IMR-90 (cell line): Measurements from ENCODE around the gene TEKT5. TPM values are rescaled to one million over a fixed set of nuclear protein-coding genes. Genes with fewer than 3 reads are reported as not detected.

ENCODE experiments used
- ATAC-seq: fragments of 200-7000 bp; cut with Tn5 transposase; 2 replicates; pipeline ENCODE4 v1.9.1; 2020; ENCODE audit warnings: low read depth, mild to moderate bottlenecking, moderate library complexity
- BruUV-seq: library from RNA; stranded (reverse); fragments of 400-500 nt; replicated peaks from 2 replicates; lab custom pipeline; 2021; lab: Mats Ljungman, UMichigan
- CTCF ChIA-PET: fragments of 300-600 bp; formaldehyde crosslinking; extraction: SDS; loops from one replicate; lab custom pipeline; 2021; ENCODE audit warnings: antibody characterized with exemption; lab: Yijun Ruan, JAX
- POLR2A ChIA-PET: fragments of 300-600 bp; sonication (Branson Sonifier 250); formaldehyde crosslinking; loops from one replicate; lab custom pipeline; 2022; ENCODE audit warnings: antibody characterized with exemption; ENCODE audit not compliant: unreplicated experiment; lab: Charles Lee
- DNase-seq: peaks from one replicate; pipeline ENCODE4 v3.0.0; 2013
- H2AFZ ChIP-seq: replicated peaks from 2 replicates; pipeline ENCODE3; 2013; ENCODE audit warnings: low read length, mild to moderate bottlenecking; ENCODE audit not compliant: poor library complexity
- H2AK5ac ChIP-seq: 2 replicates; pipeline ENCODE4 v1.6.1; 2013; ENCODE audit warnings: low read depth, low read length, inconsistent platforms
- H2AK9ac ChIP-seq: replicated peaks from 2 replicates; pipeline ENCODE3; 2013; ENCODE audit warnings: mild to moderate bottlenecking, low read depth, low read length, moderate library complexity; ENCODE audit not compliant: poor library complexity
- H2BK120ac ChIP-seq: 2 replicates; pipeline ENCODE4 v1.6.1; 2013; ENCODE audit warnings: low read depth, low read length, inconsistent platforms
- H2BK15ac ChIP-seq: 3 replicates; pipeline ENCODE4 v1.6.1; 2013; ENCODE audit warnings: low read depth, low read length, inconsistent platforms
- H2BK20ac ChIP-seq: 2 replicates; pipeline ENCODE4 v1.6.1; 2013; ENCODE audit warnings: low read depth, mild to moderate bottlenecking, inconsistent platforms, low read length, moderate library complexity
- H2BK5ac ChIP-seq: 2 replicates; pipeline ENCODE4 v1.6.1; 2013; ENCODE audit warnings: mild to moderate bottlenecking, low read depth, low read length, inconsistent platforms; ENCODE audit not compliant: poor library complexity, severe bottlenecking
- H3K14ac ChIP-seq: replicated peaks from 2 replicates; pipeline ENCODE4 v1.6.1; 2013; ENCODE audit warnings: low read depth, low read length, inconsistent platforms
- H3K18ac ChIP-seq: 2 replicates; pipeline ENCODE4 v1.6.1; 2013; ENCODE audit warnings: low read depth, low read length, control low read depth
- H3K23ac ChIP-seq: 2 replicates; pipeline ENCODE4 v1.6.1; 2013; ENCODE audit warnings: low read depth, low read length, inconsistent platforms
- H3K27ac ChIP-seq: 2 replicates; pipeline ENCODE4 v1.5.1; 2013; ENCODE audit warnings: mild to moderate bottlenecking, control low read depth, low read length; ENCODE audit not compliant: insufficient read depth
- H3K27me3 ChIP-seq: 2 replicates; pipeline ENCODE4 v1.6.1; 2013; ENCODE audit warnings: low read length; ENCODE audit not compliant: control insufficient read depth, insufficient read depth
- H3K36me3 ChIP-seq: 2 replicates; pipeline ENCODE4 v1.6.1; 2013; ENCODE audit warnings: low read length, mixed read lengths; ENCODE audit not compliant: control insufficient read depth, insufficient read depth
- H3K4ac ChIP-seq: 2 replicates; pipeline ENCODE4 v1.6.1; 2013; ENCODE audit warnings: low read depth, low read length, inconsistent platforms
- H3K4me1 ChIP-seq: 2 replicates; pipeline ENCODE4 v1.6.1; 2013; ENCODE audit warnings: low read length, mixed read lengths; ENCODE audit not compliant: control insufficient read depth, insufficient read depth
- H3K4me2 ChIP-seq: 2 replicates; pipeline ENCODE4 v1.6.1; 2013; ENCODE audit warnings: low read depth, mild to moderate bottlenecking, control low read depth, low read length, moderate library complexity
- H3K4me3 ChIP-seq: 2 replicates; pipeline ENCODE4 v1.5.1; 2013; ENCODE audit warnings: low read depth, mild to moderate bottlenecking, control low read depth, low read length, moderate library complexity; ENCODE audit not compliant: insufficient read depth
- H3K56ac ChIP-seq: 2 replicates; pipeline ENCODE4 v1.6.1; 2013; ENCODE audit warnings: low read length, inconsistent platforms; ENCODE audit not compliant: insufficient read depth; ENCODE audit errors: extremely low read depth
- H3K79me1 ChIP-seq, 2 experiments: 2 replicates each; pipeline ENCODE4 v1.6.1; 2013; ENCODE audit warnings: low read length in 2 of 2, inconsistent platforms in 1 of 2, low read depth in 1 of 2
- H3K9ac ChIP-seq: 2 replicates; pipeline ENCODE4 v1.6.1; 2013; ENCODE audit warnings: low read depth, low read length, control low read depth
- H3K9me1 ChIP-seq: 2 replicates; pipeline ENCODE4 v1.6.1; 2013; ENCODE audit warnings: low read length, inconsistent platforms; ENCODE audit not compliant: insufficient read depth
- H3K9me3 ChIP-seq: 2 replicates; pipeline ENCODE4 v1.6.1; 2013; ENCODE audit warnings: low read length; ENCODE audit not compliant: control insufficient read depth, insufficient read depth
- H4K20me1 ChIP-seq: 2 replicates; pipeline ENCODE4 v1.6.1; 2013; ENCODE audit warnings: low read length, inconsistent platforms; ENCODE audit not compliant: insufficient read depth
- H4K5ac ChIP-seq: 2 replicates; pipeline ENCODE4 v1.6.1; 2013; ENCODE audit warnings: mild to moderate bottlenecking, low read depth, low read length, control low read depth
- H4K8ac ChIP-seq, 2 experiments: 2 replicates each; pipeline ENCODE4 v1.6.1; 2013; ENCODE audit warnings: low read depth in 2 of 2, low read length in 2 of 2, control low read depth in 1 of 2, inconsistent platforms in 1 of 2
- H4K91ac ChIP-seq: 2 replicates; pipeline ENCODE4 v1.6.1; 2013; ENCODE audit warnings: low read depth, low read length, inconsistent platforms; ENCODE audit not compliant: insufficient read depth
- SMC3 ChIP-seq: fragments of 150-350 bp; IDR thresholded peaks from 2 replicates; pipeline ENCODE4 v1.6.1; 2016; ENCODE audit warnings: low read depth, mild to moderate bottlenecking, antibody characterized with exemption, low read length, moderate library complexity
- whole genome bisulfite sequencing, 2 experiments: methylation state at CpG; one replicate each; pipeline versions ENCODE4 v1.1.5 to v1.1.7; 2013; ENCODE audit warnings: missing lambda C conversion rate in 2 of 2; ENCODE audit not compliant: insufficient read length in 1 of 2; ENCODE audit errors: extremely low coverage in 2 of 2; 5-methylcytosine and 5-hydroxymethylcytosine counted together
- dilution Hi-C: fragments of 300-500 bp; cut with HindIII; formaldehyde crosslinking; loops from one replicate; pipeline ENCODE4 v1.14.3; 2018; ENCODE audit warnings: low sequenced_read_pairs; ENCODE audit not compliant: unreplicated experiment
- in situ Hi-C: fragments of 300-500 bp; cut with MboI; formaldehyde crosslinking; loops from 3 replicates; pipeline ENCODE4 v1.14.3; 2019; ENCODE audit warnings: low sequenced_read_pairs, inconsistent platforms, mixed read lengths
- intact Hi-C: fragments of 100-400 bp; cut with micrococcal nuclease; formaldehyde crosslinking; loops from 2 replicates; pipeline ENCODE4 v1.10.0; 2022
- polyA plus RNA-seq, 3 experiments: library from polyadenylated mRNA; depleted of rRNA; stranded (reverse); fragments of >200 nt; gene quantifications; 2 replicates each; pipeline ENCODE4 v1.2.3, GENCODE V29; 2012; ENCODE audit warnings: low replicate concordance in 1 of 3
- total RNA-seq: library from RNA; depleted of rRNA; stranded (reverse); fragments of >200 nt; gene quantifications from 2 replicates; pipeline ENCODE4 v1.2.3, GENCODE V29; 2012

The TEKT5 gene
- total and polyA plus RNA-seq, 2 of the 4 experiments (the other 2 are of a cell fraction), result 0.17 TPM; not detected in 1

DNA sequence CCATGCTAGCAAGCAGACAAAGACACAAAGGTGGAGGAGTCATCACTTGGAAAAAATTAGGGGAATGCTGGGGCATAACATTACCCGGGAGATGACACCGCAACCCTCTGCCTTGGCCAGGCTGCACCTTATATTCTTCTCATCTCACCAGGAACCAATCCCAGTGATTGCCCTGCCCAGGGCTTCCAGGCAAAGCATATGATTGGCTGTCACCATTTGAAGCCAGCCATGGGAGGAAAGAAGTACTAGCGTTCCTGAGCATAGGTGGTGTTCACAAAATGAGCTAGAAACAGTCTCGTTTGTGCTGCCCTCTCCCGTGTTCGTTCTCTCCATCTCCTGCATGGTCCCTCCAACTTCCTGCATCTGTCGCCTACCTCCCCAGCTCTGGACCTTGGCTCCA lies 29.6 kb downstream of the TEKT5 start:
- H3K4me1 ChIP-seq, result no peaks in the 10 kb centered on the region
- no peak overlapping the region for H3K9ac ChIP-seq
- H3K4ac ChIP-seq, result no peak overlapping the region
- H3K18ac ChIP-seq, result no peak overlapping the region
- intact Hi-C loops, result no loop called here
- WGBS, 2 experiments, result 50% methylated on average over 1 of the region's 7 CpGs; no CpG with 5 or more reads in 1 of the 2 experiments
- H3K4me3 ChIP-seq, result no peak overlapping the region
- POLR2A ChIA-PET, result no interaction called here
- H2AFZ ChIP-seq, result peak overlapping the region; percentile 6
- H2AK9ac ChIP-seq, result no peak overlapping the region
- no peaks in the 10 kb centered on the region for H3K9me1 ChIP-seq
- CTCF ChIA-PET, result no interaction called here
- no peak overlapping the region for H2BK120ac ChIP-seq
- no peak overlapping the region for H4K8ac ChIP-seq
- no peaks in the 10 kb centered on the region for H3K79me1 ChIP-seq
- no peak for DNase-seq
- no peak overlapping the region for H3K27ac ChIP-seq
- no peaks in the 10 kb centered on the region for H4K20me1 ChIP-seq
- TF ChIP-seq SMC3, result no peak
- H4K91ac ChIP-seq, result no peak overlapping the region
- no peak for ATAC-seq
- in situ Hi-C loops, result no loop called here
- H3K23ac ChIP-seq, result no peak overlapping the region
- no peaks in the 10 kb centered on the region for H3K9me3 ChIP-seq
- H2BK20ac ChIP-seq, result no peak overlapping the region
- no peak overlapping the region for H3K56ac ChIP-seq
- no TSS peak for BruUV-seq
- H3K4me2 ChIP-seq, result no peak overlapping the region
- H2BK5ac ChIP-seq, result no peak overlapping the region
- H2BK15ac ChIP-seq, result no peak overlapping the region
- H4K5ac ChIP-seq, result no peak overlapping the region
- H3K14ac ChIP-seq, result no peak overlapping the region
- H3K36me3 ChIP-seq, result no peaks in the 10 kb centered on the region
- dilution Hi-C loops, result no loop called here
- peaks cover 14% of the 10 kb centered on the region; the same call in 1 of the 2 replicates for H3K27me3 ChIP-seq
- H2AK5ac ChIP-seq, result no peak overlapping the region
